OCI-LY1 (cell line): Measurements from ENCODE around the gene ABHD18.
"Not testable (repeated sequence)": the region's sequence is repeated elsewhere in the genome, so short reads cannot be mapped to it uniquely, and the experiment has no call there.

Source experiments
- CTCF ChIP-seq: fragments of 200-600 bp; sonication (generic), shearing (Covaris generic); IDR thresholded peaks from 2 replicates; pipeline ENCODE4 v1.5.1; 2017; ENCODE audit warnings: mild to moderate bottlenecking, antibody characterized with exemption, low read length, moderate library complexity, mixed read lengths
- EZH2 ChIP-seq: fragments of 200-600 bp; sonication (generic), shearing (Covaris generic); IDR thresholded peaks from 2 replicates; pipeline ENCODE4 v1.8.0; 2017; ENCODE audit warnings: borderline replicate concordance, mixed run types, mild to moderate bottlenecking, antibody characterized with exemption, low read length, moderate library complexity, mixed read lengths

- TF ChIP-seq EZH2, CTCF: not testable (repeated sequence)
Observed at GRCh38 chr4:127963633-127964398, 1.4 kb upstream of the ABHD18 start.
